ENCODE results near the gene GART. TPM values are rescaled to one million over a fixed set of nuclear protein-coding genes. Genes with fewer than 3 reads are reported as not detected.

Gene GART
- total RNA-seq, 1 experiment from 2014 or later, result 142 TPM

DNA sequence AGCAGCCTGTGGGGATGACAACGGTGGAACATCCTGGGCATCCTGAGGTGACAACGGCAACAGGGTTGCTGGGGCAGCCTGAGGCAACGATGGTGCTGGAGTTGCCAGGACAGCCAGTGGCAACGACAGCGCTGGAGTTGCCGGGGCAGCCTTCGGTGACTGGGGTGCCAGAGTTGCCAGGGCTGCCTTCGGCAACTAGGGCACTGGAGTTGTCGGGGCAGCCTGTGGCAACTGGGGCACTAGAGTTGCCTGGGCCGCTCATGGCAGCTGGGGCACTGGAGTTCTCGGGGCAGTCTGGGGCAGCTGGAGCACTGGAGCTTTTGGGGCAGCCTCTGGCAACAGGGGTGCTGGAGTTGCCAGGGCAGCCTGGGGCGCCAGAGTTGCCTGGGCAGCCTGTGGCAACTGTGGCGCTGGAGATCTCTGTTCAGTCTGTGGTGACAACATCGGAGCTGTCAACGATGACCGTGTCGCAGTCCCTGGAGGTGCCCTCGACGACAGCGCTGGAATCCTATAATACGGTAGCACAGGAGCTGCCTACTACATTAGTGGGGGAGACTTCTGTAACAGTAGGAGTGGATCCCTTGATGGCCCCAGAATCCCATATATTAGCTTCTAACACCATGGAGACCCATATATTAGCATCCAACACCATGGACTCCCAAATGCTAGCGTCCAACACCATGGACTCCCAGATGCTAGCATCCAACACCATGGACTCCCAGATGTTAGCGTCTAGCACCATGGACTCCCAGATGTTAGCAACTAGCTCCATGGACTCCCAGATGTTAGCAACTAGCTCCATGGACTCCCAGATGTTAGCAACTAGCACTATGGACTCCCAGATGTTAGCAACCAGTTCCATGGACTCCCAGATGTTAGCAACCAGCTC lies 9.1 kb upstream of the GART start:
- DNase-seq (no peak), ATAC-seq (no peak)
- no peaks in the 10 kb centered on the region for H3K27me3 ChIP-seq (ENCODE audit: low read length)
- no TSS peak for BruUV-seq (replicated peaks)
- H3K27ac ChIP-seq (ENCODE audit: low read length), result no peak overlapping the region
- H3K9ac ChIP-seq (ENCODE audit: low read length), result no peak overlapping the region
- ChIA-PET CTCF (interaction anchor here (0.6 kb wide), 1 partner anchor 797 kb away, joined by 4 read pairs; no protein-coding TSS in a partner anchor), POLR2A (ENCODE audit: unreplicated experiment) (no interaction called here)
- H3K4me3 ChIP-seq (ENCODE audit: low read length), result no peak overlapping the region
- no peaks in the 10 kb centered on the region for H3K9me3 ChIP-seq (ENCODE audit: low read length)
- intact Hi-C loops (cut with micrococcal nuclease), result no loop called here
- H4K20me1 ChIP-seq (ENCODE audit: low read length), result peaks cover 90% of the 10 kb centered on the region
- H3F3A ChIP-seq (ENCODE audit: low read length, unreplicated experiment), result no peaks in the 10 kb centered on the region
- no peak overlapping the region for H2AFZ ChIP-seq (ENCODE audit: low read length)
- no peak overlapping the region for H3K4me2 ChIP-seq (ENCODE audit: low read length)
- H3K79me2 ChIP-seq (ENCODE audit: low read length), result peaks cover 99% of the 10 kb centered on the region
- no peaks in the 10 kb centered on the region for H3K9me2 ChIP-seq (replicated peaks; ENCODE audit: low read length)
- no peaks in the 10 kb centered on the region for H3K4me1 ChIP-seq (ENCODE audit: insufficient read depth, low read length)
- peaks cover 87% of the 10 kb centered on the region for H3K36me3 ChIP-seq (ENCODE audit: low read depth, low read length)
- TF ChIP-seq EZH2phosphoT487 (IDR thresholded peaks at IDR 0.05; ENCODE audit: borderline replicate concordance, low read length) (no peak), EZH2 (IDR thresholded peaks at IDR 0.05; ENCODE audit: low read length, unreplicated experiment) (no peak), CTCF (conservative IDR thresholded peaks at IDR 0.05; ENCODE audit: low read depth, low read length) (no peak)

DNA sequence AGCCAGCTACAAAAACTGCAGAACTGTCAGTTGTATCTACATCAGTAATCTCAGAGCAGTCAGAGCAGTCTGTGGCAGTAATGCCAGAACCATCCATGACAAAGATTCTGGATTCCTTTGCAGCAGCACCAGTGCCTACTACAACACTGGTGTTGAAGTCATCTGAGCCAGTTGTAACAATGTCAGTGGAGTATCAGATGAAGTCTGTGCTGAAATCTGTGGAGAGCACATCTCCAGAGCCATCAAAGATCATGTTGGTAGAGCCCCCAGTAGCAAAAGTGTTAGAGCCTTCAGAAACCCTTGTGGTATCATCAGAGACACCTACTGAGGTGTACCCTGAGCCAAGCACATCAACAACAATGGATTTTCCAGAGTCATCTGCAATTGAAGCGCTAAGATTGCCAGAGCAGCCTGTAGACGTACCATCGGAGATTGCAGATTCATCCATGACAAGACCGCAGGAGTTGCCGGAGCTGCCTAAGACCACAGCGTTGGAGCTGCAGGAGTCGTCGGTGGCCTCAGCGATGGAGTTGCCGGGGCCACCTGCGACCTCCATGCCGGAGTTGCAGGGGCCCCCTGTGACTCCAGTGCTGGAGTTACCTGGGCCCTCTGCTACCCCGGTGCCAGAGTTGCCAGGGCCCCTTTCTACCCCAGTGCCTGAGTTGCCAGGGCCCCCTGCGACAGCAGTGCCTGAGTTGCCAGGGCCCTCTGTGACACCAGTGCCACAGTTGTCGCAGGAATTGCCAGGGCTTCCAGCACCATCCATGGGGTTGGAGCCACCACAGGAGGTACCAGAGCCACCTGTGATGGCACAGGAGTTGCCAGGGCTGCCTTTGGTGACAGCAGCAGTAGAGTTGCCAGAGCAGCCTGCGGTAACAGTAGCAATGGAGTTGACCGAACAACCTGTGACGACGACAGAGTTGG lies 8.2 kb upstream of the GART start:
- Histone ChIP-seq H3K4me3 (ENCODE audit: low read length) (no peak overlapping the region), H2AFZ (ENCODE audit: low read length) (no peak overlapping the region), H3K79me2 (ENCODE audit: low read length) (peaks cover 99% of the 10 kb centered on the region), H3F3A (ENCODE audit: low read length, unreplicated experiment) (no peaks in the 10 kb centered on the region), H3K4me2 (ENCODE audit: low read length) (no peak overlapping the region), H3K27me3 (ENCODE audit: low read length) (no peaks in the 10 kb centered on the region), H3K9me2 (replicated peaks; ENCODE audit: low read length) (no peaks in the 10 kb centered on the region), H3K4me1 (ENCODE audit: insufficient read depth, low read length) (peaks cover 9% of the 10 kb centered on the region), H3K9me3 (ENCODE audit: low read length) (no peaks in the 10 kb centered on the region), H3K36me3 (ENCODE audit: low read depth, low read length) (peaks cover 82% of the 10 kb centered on the region), H3K27ac (ENCODE audit: low read length) (no peak overlapping the region), H3K9ac (ENCODE audit: low read length) (no peak overlapping the region), H4K20me1 (ENCODE audit: low read length) (peaks cover 90% of the 10 kb centered on the region)
- intact Hi-C loops (cut with micrococcal nuclease), result no loop called here
- no peak for DNase-seq
- ChIA-PET POLR2A (ENCODE audit: unreplicated experiment) (no interaction called here), CTCF (no interaction called here)
- TSS peak; percentile 5 for BruUV-seq (replicated peaks)
- ATAC-seq, result no peak
- TF ChIP-seq CTCF (conservative IDR thresholded peaks at IDR 0.05; ENCODE audit: low read depth, low read length) (no peak), EZH2phosphoT487 (IDR thresholded peaks at IDR 0.05; ENCODE audit: borderline replicate concordance, low read length) (no peak), EZH2 (IDR thresholded peaks at IDR 0.05; ENCODE audit: low read length, unreplicated experiment) (no peak)

Measured in PC-3 (cell line).